IMR-90 (cell line): ENCODE data around the gene ZNF574. TPM values are rescaled to one million over a fixed set of nuclear protein-coding genes. Genes with fewer than 3 reads are reported as not detected.

Source experiments
- ATAC-seq: fragments of 200-7000 bp; cut with Tn5 transposase; 2 replicates; pipeline ENCODE4 v1.9.1; 2020; ENCODE audit warnings: low read depth, mild to moderate bottlenecking, moderate library complexity
- BruUV-seq: library from RNA; stranded (reverse); fragments of 400-500 nt; replicated peaks from 2 replicates; lab custom pipeline; 2021; lab: Mats Ljungman, UMichigan
- CTCF ChIA-PET: fragments of 300-600 bp; formaldehyde crosslinking; extraction: SDS; loops from one replicate; lab custom pipeline; 2021; ENCODE audit warnings: antibody characterized with exemption; lab: Yijun Ruan, JAX
- POLR2A ChIA-PET: fragments of 300-600 bp; sonication (Branson Sonifier 250); formaldehyde crosslinking; loops from one replicate; lab custom pipeline; 2022; ENCODE audit warnings: antibody characterized with exemption; ENCODE audit not compliant: unreplicated experiment; lab: Charles Lee
- DNase-seq: peaks from one replicate; pipeline ENCODE4 v3.0.0; 2013
- H2AFZ ChIP-seq: replicated peaks from 2 replicates; pipeline ENCODE3; 2013; ENCODE audit warnings: low read length, mild to moderate bottlenecking; ENCODE audit not compliant: poor library complexity
- H2AK5ac ChIP-seq: 2 replicates; pipeline ENCODE4 v1.6.1; 2013; ENCODE audit warnings: low read depth, low read length, inconsistent platforms
- H2AK9ac ChIP-seq: replicated peaks from 2 replicates; pipeline ENCODE3; 2013; ENCODE audit warnings: mild to moderate bottlenecking, low read depth, low read length, moderate library complexity; ENCODE audit not compliant: poor library complexity
- H2BK120ac ChIP-seq: 2 replicates; pipeline ENCODE4 v1.6.1; 2013; ENCODE audit warnings: low read depth, low read length, inconsistent platforms
- H2BK15ac ChIP-seq: 3 replicates; pipeline ENCODE4 v1.6.1; 2013; ENCODE audit warnings: low read depth, low read length, inconsistent platforms
- H2BK20ac ChIP-seq: 2 replicates; pipeline ENCODE4 v1.6.1; 2013; ENCODE audit warnings: low read depth, mild to moderate bottlenecking, inconsistent platforms, low read length, moderate library complexity
- H2BK5ac ChIP-seq: 2 replicates; pipeline ENCODE4 v1.6.1; 2013; ENCODE audit warnings: mild to moderate bottlenecking, low read depth, low read length, inconsistent platforms; ENCODE audit not compliant: poor library complexity, severe bottlenecking
- H3K14ac ChIP-seq: replicated peaks from 2 replicates; pipeline ENCODE4 v1.6.1; 2013; ENCODE audit warnings: low read depth, low read length, inconsistent platforms
- H3K18ac ChIP-seq: 2 replicates; pipeline ENCODE4 v1.6.1; 2013; ENCODE audit warnings: low read depth, low read length, control low read depth
- H3K23ac ChIP-seq: 2 replicates; pipeline ENCODE4 v1.6.1; 2013; ENCODE audit warnings: low read depth, low read length, inconsistent platforms
- H3K27ac ChIP-seq: 2 replicates; pipeline ENCODE4 v1.5.1; 2013; ENCODE audit warnings: mild to moderate bottlenecking, control low read depth, low read length; ENCODE audit not compliant: insufficient read depth
- H3K27me3 ChIP-seq: 2 replicates; pipeline ENCODE4 v1.6.1; 2013; ENCODE audit warnings: low read length; ENCODE audit not compliant: control insufficient read depth, insufficient read depth
- H3K36me3 ChIP-seq: 2 replicates; pipeline ENCODE4 v1.6.1; 2013; ENCODE audit warnings: low read length, mixed read lengths; ENCODE audit not compliant: control insufficient read depth, insufficient read depth
- H3K4ac ChIP-seq: 2 replicates; pipeline ENCODE4 v1.6.1; 2013; ENCODE audit warnings: low read depth, low read length, inconsistent platforms
- H3K4me1 ChIP-seq: 2 replicates; pipeline ENCODE4 v1.6.1; 2013; ENCODE audit warnings: low read length, mixed read lengths; ENCODE audit not compliant: control insufficient read depth, insufficient read depth
- H3K4me2 ChIP-seq: 2 replicates; pipeline ENCODE4 v1.6.1; 2013; ENCODE audit warnings: low read depth, mild to moderate bottlenecking, control low read depth, low read length, moderate library complexity
- H3K4me3 ChIP-seq: 2 replicates; pipeline ENCODE4 v1.5.1; 2013; ENCODE audit warnings: low read depth, mild to moderate bottlenecking, control low read depth, low read length, moderate library complexity; ENCODE audit not compliant: insufficient read depth
- H3K56ac ChIP-seq: 2 replicates; pipeline ENCODE4 v1.6.1; 2013; ENCODE audit warnings: low read length, inconsistent platforms; ENCODE audit not compliant: insufficient read depth; ENCODE audit errors: extremely low read depth
- H3K79me1 ChIP-seq, 2 experiments: 2 replicates each; pipeline ENCODE4 v1.6.1; 2013; ENCODE audit warnings: low read length in 2 of 2, inconsistent platforms in 1 of 2, low read depth in 1 of 2
- H3K9ac ChIP-seq: 2 replicates; pipeline ENCODE4 v1.6.1; 2013; ENCODE audit warnings: low read depth, low read length, control low read depth
- H3K9me1 ChIP-seq: 2 replicates; pipeline ENCODE4 v1.6.1; 2013; ENCODE audit warnings: low read length, inconsistent platforms; ENCODE audit not compliant: insufficient read depth
- H3K9me3 ChIP-seq: 2 replicates; pipeline ENCODE4 v1.6.1; 2013; ENCODE audit warnings: low read length; ENCODE audit not compliant: control insufficient read depth, insufficient read depth
- H4K20me1 ChIP-seq: 2 replicates; pipeline ENCODE4 v1.6.1; 2013; ENCODE audit warnings: low read length, inconsistent platforms; ENCODE audit not compliant: insufficient read depth
- H4K5ac ChIP-seq: 2 replicates; pipeline ENCODE4 v1.6.1; 2013; ENCODE audit warnings: mild to moderate bottlenecking, low read depth, low read length, control low read depth
- H4K8ac ChIP-seq, 2 experiments: 2 replicates each; pipeline ENCODE4 v1.6.1; 2013; ENCODE audit warnings: low read depth in 2 of 2, low read length in 2 of 2, control low read depth in 1 of 2, inconsistent platforms in 1 of 2
- H4K91ac ChIP-seq: 2 replicates; pipeline ENCODE4 v1.6.1; 2013; ENCODE audit warnings: low read depth, low read length, inconsistent platforms; ENCODE audit not compliant: insufficient read depth
- ELK1 ChIP-seq: fragments of 150-350 bp; IDR thresholded peaks from 2 replicates; pipeline ENCODE4 v1.6.1; 2016; ENCODE audit warnings: low read depth, mild to moderate bottlenecking, low read length, moderate library complexity, borderline replicate concordance
- FOS ChIP-seq: fragments of 150-350 bp; IDR thresholded peaks from 2 replicates; pipeline ENCODE4 v1.6.1; 2016; ENCODE audit warnings: low read depth, low read length
- MAFK ChIP-seq: IDR thresholded peaks from 2 replicates; pipeline ENCODE4 v1.6.1; 2012; ENCODE audit warnings: low read depth, low read length, improper control_type of control experiment
- POLR2A ChIP-seq: IDR thresholded peaks from 2 replicates; pipeline ENCODE4 v1.6.1; 2012; ENCODE audit warnings: mild to moderate bottlenecking, low read depth, low read length
- RAD21 ChIP-seq: IDR thresholded peaks from 2 replicates; pipeline ENCODE4 v1.6.1; 2012; ENCODE audit warnings: low read length, improper control_type of control experiment
- WGBS, 2 experiments: methylation state at CpG; one replicate each; pipeline versions ENCODE4 v1.1.5 to v1.1.7; 2013; ENCODE audit warnings: missing lambda C conversion rate in 2 of 2; ENCODE audit not compliant: insufficient read length in 1 of 2; ENCODE audit errors: extremely low coverage in 2 of 2; 5-methylcytosine and 5-hydroxymethylcytosine counted together
- dilution Hi-C: fragments of 300-500 bp; cut with HindIII; formaldehyde crosslinking; loops from one replicate; pipeline ENCODE4 v1.14.3; 2018; ENCODE audit warnings: low sequenced_read_pairs; ENCODE audit not compliant: unreplicated experiment
- in situ Hi-C: fragments of 300-500 bp; cut with MboI; formaldehyde crosslinking; loops from 3 replicates; pipeline ENCODE4 v1.14.3; 2019; ENCODE audit warnings: low sequenced_read_pairs, inconsistent platforms, mixed read lengths
- intact Hi-C: fragments of 100-400 bp; cut with micrococcal nuclease; formaldehyde crosslinking; loops from 2 replicates; pipeline ENCODE4 v1.10.0; 2022
- polyA plus RNA-seq, 3 experiments: library from polyadenylated mRNA; depleted of rRNA; stranded (reverse); fragments of >200 nt; gene quantifications; 2 replicates each; pipeline ENCODE4 v1.2.3, GENCODE V29; 2012; ENCODE audit warnings: low replicate concordance in 1 of 3
- total RNA-seq: library from RNA; depleted of rRNA; stranded (reverse); fragments of >200 nt; gene quantifications from 2 replicates; pipeline ENCODE4 v1.2.3, GENCODE V29; 2012

Gene ZNF574
- total and polyA plus RNA-seq, 2 of the 4 experiments (the other 2 are of a cell fraction), result 8.1 to 14.1 TPM

- no peak overlapping the region for H2BK120ac ChIP-seq
- no peak overlapping the region for H3K23ac ChIP-seq
- no peak overlapping the region for H3K18ac ChIP-seq
- H3K4me3 ChIP-seq, result no peak overlapping the region
- no peak overlapping the region for H3K9ac ChIP-seq
- dilution Hi-C loops, result no loop called here
- in situ Hi-C loops, result no loop called here
- H3K27me3 ChIP-seq, result no peaks in the 10 kb centered on the region
- no peak overlapping the region for H2AFZ ChIP-seq
- H3K4ac ChIP-seq, result no peak overlapping the region
- H4K5ac ChIP-seq, result no peak overlapping the region
- no peak overlapping the region for H3K4me2 ChIP-seq
- ATAC-seq (no peak), DNase-seq (no peak)
- H3K9me3 ChIP-seq, result no peaks in the 10 kb centered on the region
- no peak overlapping the region for H2BK20ac ChIP-seq
- no peak overlapping the region for H2BK5ac ChIP-seq
- H2AK9ac ChIP-seq, result no peak overlapping the region
- CTCF ChIA-PET, result no interaction called here
- H4K8ac ChIP-seq, result no peak overlapping the region
- no peak overlapping the region for H2BK15ac ChIP-seq
- H4K20me1 ChIP-seq, result peaks cover 61% of the 10 kb centered on the region
- WGBS, 2 experiments, result 99% methylated on average over 32 of the region's 44 CpGs; no CpG with 5 or more reads in 1 of the 2 experiments
- peaks cover 40% of the 10 kb centered on the region for H3K36me3 ChIP-seq
- POLR2A ChIA-PET, result no interaction called here
- peaks cover 21 to 72% of the 10 kb centered on the region in 2 experiments for H3K79me1 ChIP-seq
- intact Hi-C loops, result no loop called here
- no peak for TF ChIP-seq MAFK
- no peak for TF ChIP-seq POLR2A
- no peak for TF ChIP-seq FOS
- TF ChIP-seq ELK1, result no peak
- no peak for TF ChIP-seq RAD21
- H3K14ac ChIP-seq, result no peak overlapping the region
- no peak overlapping the region for H3K56ac ChIP-seq
- peaks cover 25% of the 10 kb centered on the region for H3K9me1 ChIP-seq
- no peak overlapping the region for H2AK5ac ChIP-seq
- H3K4me1 ChIP-seq, result peaks cover 7% of the 10 kb centered on the region
- BruUV-seq, result no TSS peak
- H4K91ac ChIP-seq, result no peak overlapping the region
- H3K27ac ChIP-seq, result no peak overlapping the region
Observed at GRCh38 chr19:42079886-42080763, 4.2 kb downstream of the ZNF574 start.
